ENCODE measurements around the gene NCKAP5. TPM values are rescaled to one million over a fixed set of nuclear protein-coding genes. Genes with fewer than 3 reads are reported as not detected.

Gene NCKAP5
- total RNA-seq, 1 donor from 2014 or later = 0.46 TPM

GRCh38 chr2:133412694-133413093 lies 155.6 kb downstream of the NCKAP5 start:
- Mint-ChIP-seq H3K4me1 (ENCODE audit: unreplicated experiment) (no peaks in the 10 kb centered on the region), H3K36me3 (ENCODE audit: unreplicated experiment) (no peaks in the 10 kb centered on the region), H3K9me3 (ENCODE audit: unreplicated experiment) (no peaks in the 10 kb centered on the region), H3K27me3 (ENCODE audit: unreplicated experiment) (no peaks in the 10 kb centered on the region), H3K27ac (ENCODE audit: unreplicated experiment) (no peak overlapping the region), H3K4me3 (ENCODE audit: unreplicated experiment) (no peak overlapping the region)
- no peak for DNase-seq (ENCODE audit: extremely low spot score, unreplicated experiment)
- no peak for TF ChIP-seq CTCF (IDR thresholded peaks at IDR 0.05)

GRCh38 chr2:133411857-133412256 lies 156.4 kb downstream of the NCKAP5 start:
- DNase-seq (ENCODE audit: extremely low spot score, unreplicated experiment) = no peak
- Mint-ChIP-seq H3K36me3 (ENCODE audit: unreplicated experiment) (no peaks in the 10 kb centered on the region), H3K9me3 (ENCODE audit: unreplicated experiment) (no peaks in the 10 kb centered on the region), H3K27me3 (ENCODE audit: unreplicated experiment) (no peaks in the 10 kb centered on the region), H3K4me3 (ENCODE audit: unreplicated experiment) (no peak overlapping the region), H3K27ac (ENCODE audit: unreplicated experiment) (no peak overlapping the region), H3K4me1 (ENCODE audit: unreplicated experiment) (no peaks in the 10 kb centered on the region)
- TF ChIP-seq CTCF (IDR thresholded peaks at IDR 0.05) = no peak

- Mint-ChIP-seq H3K4me3 (ENCODE audit: unreplicated experiment) (no peak overlapping the region), H3K9me3 (ENCODE audit: unreplicated experiment) (no peaks in the 10 kb centered on the region), H3K27me3 (ENCODE audit: unreplicated experiment) (no peaks in the 10 kb centered on the region), H3K36me3 (ENCODE audit: unreplicated experiment) (no peaks in the 10 kb centered on the region), H3K27ac (ENCODE audit: unreplicated experiment) (no peak overlapping the region), H3K4me1 (ENCODE audit: unreplicated experiment) (no peaks in the 10 kb centered on the region)
- TF ChIP-seq CTCF (IDR thresholded peaks at IDR 0.05) = no peak
- no peak for DNase-seq (ENCODE audit: extremely low spot score, unreplicated experiment)
These were observed 157.2 kb downstream of the NCKAP5 start for GRCh38 chr2:133411101-133411500.

GRCh38 chr2:133409581-133410285 lies 158.5 kb downstream of the NCKAP5 start:
- no peak overlapping the region for H3K27ac Mint-ChIP-seq (ENCODE audit: unreplicated experiment)
- H3K9me3 Mint-ChIP-seq (ENCODE audit: unreplicated experiment) = no peaks in the 10 kb centered on the region
- no peaks in the 10 kb centered on the region for H3K4me1 Mint-ChIP-seq (ENCODE audit: unreplicated experiment)

GRCh38 chr2:133408671-133409070 lies 159.6 kb downstream of the NCKAP5 start:
- no peaks in the 10 kb centered on the region for H3K36me3 Mint-ChIP-seq (ENCODE audit: unreplicated experiment)
- H3K4me3 Mint-ChIP-seq (ENCODE audit: unreplicated experiment) = no peak overlapping the region
- H3K27me3 Mint-ChIP-seq (ENCODE audit: unreplicated experiment) = no peaks in the 10 kb centered on the region
- DNase-seq (ENCODE audit: extremely low spot score, unreplicated experiment) = no peak
- no peaks in the 10 kb centered on the region for H3K4me1 Mint-ChIP-seq (ENCODE audit: unreplicated experiment)
- no peak for TF ChIP-seq CTCF (IDR thresholded peaks at IDR 0.05)
- no peaks in the 10 kb centered on the region for H3K9me3 Mint-ChIP-seq (ENCODE audit: unreplicated experiment)
- no peak overlapping the region for H3K27ac Mint-ChIP-seq (ENCODE audit: unreplicated experiment)

More at GRCh38 chr2:133409581-133410285, 158.5 kb downstream of the NCKAP5 start:
- no peaks in the 10 kb centered on the region for H3K36me3 Mint-ChIP-seq (ENCODE audit: unreplicated experiment)
- H3K4me3 Mint-ChIP-seq (ENCODE audit: unreplicated experiment) = no peak overlapping the region
- no peak for TF ChIP-seq CTCF (IDR thresholded peaks at IDR 0.05)
- H3K27me3 Mint-ChIP-seq (ENCODE audit: unreplicated experiment) = no peaks in the 10 kb centered on the region
- DNase-seq (ENCODE audit: extremely low spot score, unreplicated experiment) = no peak

Data from osteocyte (in vitro differentiated cells).